Left ventricle myocardium inferior (tissue), 1 donor: ENCODE data around the gene FBN1. TPM values are rescaled to one million over a fixed set of nuclear protein-coding genes. Genes with fewer than 3 reads are reported as not detected.
A peak's percentile ranks its signal among the peaks of the same experiment; 100 is the strongest.

Experiments
- DNase-seq: peaks from one replicate; pipeline ENCODE4 v3.0.0-alpha.2; 2020
- H3K27ac ChIP-seq: fragments of 200-600 bp; replicated peaks from 2 replicates; pipeline ENCODE4 v1.8.0; 2021
- H3K27me3 ChIP-seq: fragments of 200-600 bp; 2 replicates; pipeline ENCODE4 v1.8.0; 2021; ENCODE audit warnings: low read depth
- H3K36me3 ChIP-seq: fragments of 200-600 bp; 2 replicates; pipeline ENCODE4 v1.8.0; 2021
- H3K4me1 ChIP-seq: fragments of 200-600 bp; 2 replicates; pipeline ENCODE4 v1.8.0; 2021
- H3K4me3 ChIP-seq: fragments of 200-600 bp; 2 replicates; pipeline ENCODE4 v1.8.0; 2021; ENCODE audit warnings: mild to moderate bottlenecking, moderate library complexity
- H3K9me3 ChIP-seq: fragments of 200-600 bp; replicated peaks from 2 replicates; pipeline ENCODE4 v1.8.0; 2021
- CTCF ChIP-seq: fragments of 200-600 bp; IDR thresholded peaks from 2 replicates; pipeline ENCODE4 v1.8.0; 2021; ENCODE audit warnings: antibody characterized with exemption, mild to moderate bottlenecking, borderline replicate concordance
- intact Hi-C: fragments of 100-400 bp; cut with micrococcal nuclease; formaldehyde crosslinking; loops from one replicate; pipeline ENCODE4 v1.11.0; 2022
- total RNA-seq: library from RNA; stranded (reverse); fragmentation: NEBNext Ultra II Directional; extraction: Animal tissue kit (Norgen Biotek cat#: 25700); gene quantifications from one replicate; pipeline ENCODE4 v1.2.1, GENCODE V29; 2021
- donor health status: DM: no; HTN: yes; CAD: no; lungs with severe emphysema.

FBN1 gene
- total RNA-seq, 1 donor from 2014 or later, result 45.5 TPM

GRCh38 chr15:48414015-48414414 lies 231.5 kb downstream of the FBN1 start:
- no peak for DNase-seq
- Histone ChIP-seq H3K4me1 (peaks cover 17% of the 10 kb centered on the region), H3K4me3 (no peak overlapping the region), H3K27ac (peak overlapping the region; percentile 68), H3K27me3 (peaks cover 3% of the 10 kb centered on the region), H3K9me3 (no peaks in the 10 kb centered on the region), H3K36me3 (peaks cover 40% of the 10 kb centered on the region)
- no peak for TF ChIP-seq CTCF
- intact Hi-C loops, result no loop called here

GRCh38 chr15:48413304-48413703 lies 232.2 kb downstream of the FBN1 start:
- H3K36me3 ChIP-seq, result peaks cover 35% of the 10 kb centered on the region
- H3K9me3 ChIP-seq, result no peaks in the 10 kb centered on the region
- H3K4me3 ChIP-seq, result no peak overlapping the region
- no peak for DNase-seq
- peaks cover 3% of the 10 kb centered on the region for H3K27me3 ChIP-seq
- TF ChIP-seq CTCF, result no peak
- H3K4me1 ChIP-seq, result peaks cover 21% of the 10 kb centered on the region
- peak overlapping the region; percentile 68 for H3K27ac ChIP-seq
- intact Hi-C loops, result no loop called here

GRCh38 chr15:48411971-48412591 lies 233.4 kb downstream of the FBN1 start:
- H3K36me3 ChIP-seq, result peaks cover 30% of the 10 kb centered on the region
- DNase-seq, result no peak
- H3K9me3 ChIP-seq, result no peaks in the 10 kb centered on the region
- intact Hi-C loops, result no loop called here
- no peak for TF ChIP-seq CTCF
- H3K27ac ChIP-seq, result peak overlapping the region; percentile 68
- H3K4me3 ChIP-seq, result no peak overlapping the region
- H3K27me3 ChIP-seq, result no peaks in the 10 kb centered on the region
- peaks cover 21% of the 10 kb centered on the region for H3K4me1 ChIP-seq

GRCh38 chr15:48409623-48410022 lies 235.9 kb downstream of the FBN1 start:
- peaks cover 19% of the 10 kb centered on the region for H3K36me3 ChIP-seq
- H3K27ac ChIP-seq, result peak overlapping the region; percentile 41
- no peak overlapping the region for H3K4me3 ChIP-seq
- no peaks in the 10 kb centered on the region for H3K9me3 ChIP-seq
- H3K4me1 ChIP-seq, result peaks cover 27% of the 10 kb centered on the region
- intact Hi-C loops, result no loop called here
- TF ChIP-seq CTCF, result no peak
- no peak for DNase-seq
- no peaks in the 10 kb centered on the region for H3K27me3 ChIP-seq

GRCh38 chr15:48408327-48408726 lies 237.2 kb downstream of the FBN1 start:
- intact Hi-C loops, result no loop called here
- H3K4me1 ChIP-seq, result peaks cover 27% of the 10 kb centered on the region
- no peak overlapping the region for H3K4me3 ChIP-seq
- peaks cover 19% of the 10 kb centered on the region for H3K36me3 ChIP-seq
- H3K27ac ChIP-seq, result peak overlapping the region; percentile 41
- no peak for TF ChIP-seq CTCF
- no peak for DNase-seq
- no peaks in the 10 kb centered on the region for H3K27me3 ChIP-seq
- no peaks in the 10 kb centered on the region for H3K9me3 ChIP-seq
